NT2/D1 (cell line): ENCODE measurements around the gene PRXL2A.

Source experiments
- SUZ12 ChIP-seq: IDR thresholded peaks from 2 replicates; pipeline ENCODE4 v1.6.1; 2011; ENCODE audit not compliant: insufficient read length, insufficient read depth; ENCODE audit errors: extremely low read depth
- YY1 ChIP-seq: IDR thresholded peaks from 2 replicates; pipeline ENCODE4 v1.6.1; 2011; ENCODE audit not compliant: insufficient read length, insufficient read depth
- ZNF274 ChIP-seq: IDR thresholded peaks from 2 replicates; pipeline ENCODE4 v1.6.1; 2011; ENCODE audit warnings: mild to moderate bottlenecking, low read depth, low read length

GRCh38 chr10:80411681-80412220 is 3.4 kb downstream of the PRXL2A start:
- TF ChIP-seq YY1 = no peak
- TF ChIP-seq ZNF274 = no peak
- TF ChIP-seq SUZ12 = no peak
